ENCODE results near the gene CLDN34. TPM values are rescaled to one million over a fixed set of nuclear protein-coding genes. Genes with fewer than 3 reads are reported as not detected.

Gene CLDN34
- total RNA-seq, 1 experiment from 2014 or later, result not detected

GRCh38 chrX:9980401-9980800 lies 13.2 kb downstream of the CLDN34 start:
- no peak for DNase-seq (ENCODE audit: low read depth)

DNA sequence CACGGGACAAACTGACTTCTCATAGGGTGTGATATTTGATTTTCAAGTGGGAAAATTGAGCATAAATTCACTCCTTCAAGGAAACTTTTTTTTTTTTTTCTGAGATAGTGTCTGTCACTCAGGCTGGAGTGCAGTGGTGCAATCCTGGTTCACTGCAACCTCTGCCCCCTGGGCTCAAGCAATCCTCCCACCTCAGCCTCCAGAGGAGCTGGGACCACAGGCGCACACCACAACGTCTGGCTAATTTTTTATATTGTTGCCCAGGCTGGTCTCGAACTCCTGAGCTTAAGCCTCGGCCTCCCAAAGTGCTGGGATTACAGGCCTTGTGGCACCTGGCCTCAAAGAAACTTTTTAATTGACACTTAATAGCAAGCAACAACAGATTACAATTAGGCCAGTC lies 13.8 kb downstream of the CLDN34 start:
- no peak for DNase-seq (ENCODE audit: low read depth)

GRCh38 chrX:9983441-9983840 lies 16.3 kb downstream of the CLDN34 start:
- DNase-seq (ENCODE audit: low read depth), result no peak

- no peak for DNase-seq (ENCODE audit: low read depth)
These were observed 16.7 kb downstream of the CLDN34 start for GRCh38 chrX:9983846-9984245.

- no peak for DNase-seq (ENCODE audit: low read depth)
These were observed 21.6 kb downstream of the CLDN34 start for GRCh38 chrX:9988762-9989161.

- no peak for DNase-seq (ENCODE audit: low read depth)
These were observed 24.9 kb downstream of the CLDN34 start for GRCh38 chrX:9992061-9992460.

- no peak for DNase-seq (ENCODE audit: low read depth)
These were observed 25.6 kb downstream of the CLDN34 start for GRCh38 chrX:9992724-9993123.

GRCh38 chrX:9995855-9996339 lies 28.7 kb downstream of the CLDN34 start:
- peak; percentile 50 for DNase-seq (ENCODE audit: low read depth)

- DNase-seq (ENCODE audit: low read depth), result no peak
These were observed 29.9 kb downstream of the CLDN34 start for GRCh38 chrX:9997041-9997440.

GRCh38 chrX:9997524-9997923 lies 30.4 kb downstream of the CLDN34 start:
- DNase-seq (ENCODE audit: low read depth), result no peak

DNA sequence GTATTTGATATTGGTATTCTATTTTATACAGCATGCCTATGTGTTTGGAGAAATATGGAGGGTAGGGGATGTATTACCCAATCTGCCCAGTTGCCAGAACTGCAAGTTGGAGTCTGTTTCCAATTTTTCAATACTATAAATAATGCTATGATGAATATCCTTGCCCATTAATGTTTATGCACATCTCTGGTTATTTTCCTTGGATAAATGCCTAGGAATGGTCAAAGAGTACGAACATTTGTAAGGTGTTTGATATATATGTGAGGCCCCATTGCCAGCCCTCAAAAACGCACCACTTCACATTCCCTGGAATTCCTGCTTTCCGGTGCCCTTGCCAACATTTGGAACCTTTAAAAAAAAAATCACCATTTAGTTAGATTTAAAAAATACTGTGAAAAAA lies 34.3 kb downstream of the CLDN34 start:
- DNase-seq (ENCODE audit: low read depth), result no peak

DNA sequence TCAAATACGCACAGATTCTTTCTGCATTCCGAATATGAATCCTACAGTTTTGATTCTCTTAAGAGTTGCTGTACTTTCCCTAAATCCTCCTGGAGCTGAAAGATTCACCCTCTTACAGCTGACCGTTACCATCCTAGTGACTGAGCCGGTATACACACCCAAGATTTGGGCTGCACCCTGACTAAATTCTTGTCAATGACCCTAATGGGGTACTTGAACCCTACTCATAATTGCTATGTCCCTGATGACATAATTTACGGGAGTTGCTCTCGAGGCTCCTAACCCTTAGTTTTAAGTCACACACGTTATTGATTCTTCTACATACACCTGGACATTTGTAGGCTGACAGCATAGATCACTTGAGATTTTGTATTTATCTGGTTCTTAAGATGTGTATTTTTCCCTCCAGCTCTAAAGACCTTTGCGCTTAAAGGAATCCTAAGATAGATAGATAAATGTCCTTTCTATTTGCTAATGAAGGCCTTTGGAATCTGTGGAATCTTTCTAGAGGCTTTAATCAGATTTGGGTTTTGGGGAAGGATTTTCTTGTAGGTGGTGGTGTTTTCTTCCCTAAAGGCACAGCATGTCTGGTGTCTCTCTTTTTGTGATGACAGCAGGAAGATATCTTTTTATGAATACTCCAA lies 37.8 kb downstream of the CLDN34 start:
- no peak for DNase-seq (ENCODE audit: low read depth)

DNA sequence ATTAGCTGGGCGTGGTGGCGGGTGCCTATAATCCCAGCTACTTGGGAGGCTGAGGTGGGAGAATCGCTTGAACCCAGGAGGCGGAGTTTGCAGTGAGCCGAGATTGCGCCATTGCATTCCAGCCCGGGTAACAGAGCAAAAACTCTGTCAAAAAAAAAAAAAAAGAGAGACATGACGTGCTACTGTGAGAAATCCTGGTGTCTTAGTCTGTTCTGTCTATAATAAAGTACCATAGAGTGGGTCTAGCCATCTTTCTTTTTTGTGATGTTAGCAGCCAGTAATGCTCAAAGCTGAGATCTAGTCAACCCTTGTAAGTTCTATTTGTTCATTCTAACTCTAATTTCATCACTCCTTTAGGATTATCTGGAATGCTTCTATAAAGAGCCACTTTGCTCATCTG lies 38.9 kb downstream of the CLDN34 start:
- DNase-seq (ENCODE audit: low read depth), result no peak

DNA sequence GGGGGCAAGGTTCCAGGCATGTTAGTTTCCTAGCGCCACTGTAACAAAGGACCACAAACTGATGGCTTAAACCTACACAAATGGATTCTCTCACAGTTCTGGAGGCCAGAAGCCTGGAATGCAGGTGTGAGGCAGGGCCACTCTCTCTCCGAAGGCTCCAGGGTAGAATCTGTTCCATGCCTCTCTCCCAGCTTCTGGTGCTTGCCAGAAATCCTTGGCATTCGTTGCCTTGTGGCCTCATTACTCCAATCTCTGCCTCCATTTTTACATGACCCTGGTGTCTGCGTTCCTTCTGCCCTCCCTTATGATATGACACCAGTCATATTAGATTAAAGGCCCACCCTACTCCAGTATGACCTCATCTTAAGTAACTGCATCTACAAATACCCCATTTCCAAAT lies 39.6 kb downstream of the CLDN34 start:
- DNase-seq (ENCODE audit: low read depth), result no peak

GRCh38 chrX:10007621-10008020 lies 40.5 kb downstream of the CLDN34 start:
- DNase-seq (ENCODE audit: low read depth), result no peak

GRCh38 chrX:10008483-10009056 lies 41.4 kb downstream of the CLDN34 start:
- DNase-seq (ENCODE audit: low read depth), result no peak

- no peak for DNase-seq (ENCODE audit: low read depth)
These were observed 42.6 kb downstream of the CLDN34 start for GRCh38 chrX:10009741-10010140.

GRCh38 chrX:10010686-10011085 lies 43.5 kb downstream of the CLDN34 start:
- DNase-seq (ENCODE audit: low read depth), result peak; percentile 23

DNA sequence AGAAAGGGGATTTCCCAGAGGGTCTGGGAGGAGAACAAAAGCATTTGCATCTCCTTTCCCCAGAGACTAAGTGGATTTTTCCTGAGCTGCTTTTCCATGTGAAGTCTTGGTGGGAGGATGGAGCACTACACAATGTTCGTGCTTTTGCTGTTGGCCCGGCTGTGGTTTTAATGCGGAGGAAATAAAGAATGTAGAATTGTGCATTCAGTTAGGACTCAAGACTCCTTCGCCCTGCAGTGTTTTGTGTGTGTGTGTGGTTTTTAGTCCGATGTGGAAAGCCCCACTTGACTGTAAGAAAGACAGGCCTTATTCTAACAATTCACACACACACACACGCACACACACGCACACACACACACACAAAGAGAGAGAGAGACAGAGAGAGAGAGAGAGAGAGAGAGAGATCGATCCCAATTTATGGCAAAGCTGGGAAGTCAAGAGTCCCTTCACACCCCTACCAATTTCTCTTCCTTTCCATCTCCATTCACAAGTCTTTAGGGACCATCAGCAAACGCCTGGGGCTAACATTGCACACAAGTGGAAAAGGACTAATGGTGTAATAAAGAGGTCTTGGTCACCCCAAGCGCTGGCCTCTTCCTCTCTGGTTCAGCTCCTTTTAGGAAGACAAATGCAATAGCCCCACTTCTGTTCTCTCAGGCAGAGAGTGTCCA lies 44.2 kb downstream of the CLDN34 start:
- no peak for DNase-seq (ENCODE audit: low read depth)

DNA sequence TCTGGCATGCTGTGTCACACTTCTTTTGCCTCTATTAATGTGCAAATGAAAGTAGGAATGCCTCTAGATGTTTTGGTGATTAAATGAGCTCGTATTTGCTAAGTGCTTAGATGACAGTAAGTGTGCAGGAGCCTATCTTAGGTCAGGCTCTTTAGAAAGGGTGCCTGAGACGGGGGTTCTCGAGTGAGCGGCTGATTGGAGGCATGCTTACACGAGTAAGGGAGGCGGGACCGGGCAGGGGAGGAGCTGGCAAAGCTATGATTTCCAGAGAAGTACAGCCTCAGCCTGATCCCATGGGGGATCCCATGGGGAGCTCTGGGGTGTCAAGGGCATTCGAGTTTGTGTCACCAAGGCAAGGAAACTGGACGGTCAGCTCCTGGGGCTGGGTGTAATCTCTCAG lies 44.8 kb downstream of the CLDN34 start:
- DNase-seq (ENCODE audit: low read depth), result no peak

DNA sequence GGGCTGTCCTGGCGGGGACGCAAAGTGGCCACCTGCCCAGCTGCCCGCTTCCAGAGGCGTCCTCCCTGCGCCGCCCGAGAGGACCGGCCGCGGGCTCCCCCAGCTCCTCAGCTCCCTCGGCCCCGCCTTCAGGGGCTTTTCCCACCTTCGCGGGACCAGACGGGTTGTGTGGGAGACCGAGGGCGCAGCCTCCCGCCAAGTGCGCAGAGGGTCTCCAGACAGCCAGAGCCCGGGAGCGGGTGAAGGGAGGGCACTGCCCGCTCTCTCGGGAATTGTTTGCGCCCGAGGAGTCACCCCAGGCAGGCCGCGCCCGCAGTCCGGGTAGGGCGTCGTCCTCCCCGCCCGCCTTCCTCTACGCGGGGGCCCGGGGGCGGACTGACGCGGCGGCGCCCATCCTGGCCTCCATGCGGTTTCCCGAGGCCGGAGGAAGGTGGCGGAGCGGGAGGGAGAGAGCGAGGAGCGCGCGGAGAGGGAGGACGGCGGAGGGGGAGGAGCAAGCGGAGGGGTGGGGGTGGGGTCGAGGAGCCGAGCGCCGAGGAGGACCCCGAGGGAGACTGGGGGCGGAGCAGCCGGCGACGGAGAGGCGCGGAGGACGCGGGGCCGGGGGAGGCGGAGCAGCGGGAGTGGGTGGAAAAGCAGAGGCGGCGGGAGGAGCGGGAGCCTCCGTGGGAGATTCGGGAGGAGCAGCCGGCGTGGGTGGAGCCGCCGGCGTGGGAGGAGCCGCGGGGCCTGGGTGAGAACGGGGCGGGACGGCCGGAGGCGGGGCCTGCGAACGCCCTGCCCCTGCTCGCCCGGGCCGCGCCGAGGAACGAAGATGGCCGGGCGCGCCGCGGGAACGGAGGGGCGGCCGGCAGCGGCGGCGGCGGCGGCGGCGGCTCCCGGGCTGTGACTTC lies 47.5 kb downstream of the CLDN34 start:
- DNase-seq (ENCODE audit: low read depth), result peak; percentile 84

DNA sequence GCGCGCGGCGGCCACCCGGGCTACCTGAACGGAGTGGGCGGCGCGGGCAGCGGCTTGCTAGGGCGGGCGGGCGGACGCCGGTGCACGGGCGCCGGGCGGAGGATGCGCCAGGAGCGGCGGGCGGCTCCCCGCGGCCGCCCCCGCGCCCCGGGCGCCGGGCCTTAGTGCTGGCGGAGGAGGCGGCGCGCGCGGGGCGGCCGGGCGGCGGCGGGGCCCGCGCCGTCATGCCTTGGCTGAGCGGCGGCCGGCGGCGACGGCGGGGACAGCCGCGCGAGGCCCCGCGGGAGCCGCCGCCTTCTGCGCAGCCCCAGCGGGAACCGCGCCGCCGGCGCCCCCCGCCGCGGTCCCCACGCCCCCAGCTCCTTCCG lies 48.2 kb downstream of the CLDN34 start:
- no peak for DNase-seq (ENCODE audit: low read depth)

Data from HT1080 (cell line).